Nephron progenitor cell (in vitro differentiated cells): ENCODE data around the gene PHACTR1.

Source experiments
- DNase-seq: peaks from one replicate; pipeline ENCODE4 v3.0.0; 2021
- H3K27ac Mint-ChIP-seq: 2 replicates; pipeline ENCODE4 v1.8.0; 2021; ENCODE audit warnings: mild to moderate bottlenecking, moderate library complexity, mixed read lengths
- H3K27me3 Mint-ChIP-seq: 2 replicates; pipeline ENCODE4 v1.8.0; 2021; ENCODE audit warnings: mild to moderate bottlenecking, low read depth, mixed read lengths; ENCODE audit not compliant: poor library complexity
- H3K36me3 Mint-ChIP-seq: 2 replicates; pipeline ENCODE4 v1.8.0; 2021; ENCODE audit warnings: low read depth, mixed read lengths
- H3K4me1 Mint-ChIP-seq: 2 replicates; pipeline ENCODE4 v1.8.0; 2021; ENCODE audit warnings: mixed read lengths
- H3K4me3 Mint-ChIP-seq: 2 replicates; pipeline ENCODE4 v1.8.0; 2021; ENCODE audit warnings: mild to moderate bottlenecking, moderate library complexity, mixed read lengths
- H3K9me3 Mint-ChIP-seq: 2 replicates; pipeline ENCODE4 v1.8.0; 2021; ENCODE audit warnings: mild to moderate bottlenecking, moderate library complexity, mixed read lengths
- TF ChIP-seq, protein P1 (sequence below): fragments of 200-600 bp; sonication (generic); IDR thresholded peaks from 2 replicates; pipeline ENCODE4 v1.5.0; 2021; ENCODE audit warnings: antibody characterized with exemption

PHACTR1 gene

DNA sequence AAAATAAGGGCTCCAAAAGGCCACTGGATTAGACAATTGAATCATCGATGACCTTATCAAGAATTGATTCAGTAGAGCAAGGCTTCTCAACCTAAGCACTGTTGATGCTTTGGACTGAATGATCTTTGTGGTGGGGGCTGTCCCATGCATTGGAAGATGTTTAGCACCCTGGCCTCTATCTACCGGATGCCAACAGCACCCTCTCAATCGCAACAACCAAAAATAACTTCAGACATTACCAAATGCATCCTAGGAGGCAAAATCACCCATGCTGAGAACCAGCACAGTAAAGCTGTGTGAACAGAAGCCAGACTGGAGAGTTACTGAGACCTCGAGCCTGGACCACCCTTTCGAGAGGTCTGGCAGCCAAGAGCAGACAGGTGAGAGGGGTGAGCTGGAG is 544.3 kb downstream of the PHACTR1 start:
- peaks cover 15% of the 10 kb centered on the region for H3K36me3 Mint-ChIP-seq
- H3K27ac Mint-ChIP-seq = no peak overlapping the region
- no peak for DNase-seq
- H3K27me3 Mint-ChIP-seq = peaks cover 7% of the 10 kb centered on the region
- H3K9me3 Mint-ChIP-seq = peaks cover 9% of the 10 kb centered on the region
- no peaks in the 10 kb centered on the region for H3K4me1 Mint-ChIP-seq
- no peak overlapping the region for H3K4me3 Mint-ChIP-seq
- TF ChIP-seq, protein P1, sequence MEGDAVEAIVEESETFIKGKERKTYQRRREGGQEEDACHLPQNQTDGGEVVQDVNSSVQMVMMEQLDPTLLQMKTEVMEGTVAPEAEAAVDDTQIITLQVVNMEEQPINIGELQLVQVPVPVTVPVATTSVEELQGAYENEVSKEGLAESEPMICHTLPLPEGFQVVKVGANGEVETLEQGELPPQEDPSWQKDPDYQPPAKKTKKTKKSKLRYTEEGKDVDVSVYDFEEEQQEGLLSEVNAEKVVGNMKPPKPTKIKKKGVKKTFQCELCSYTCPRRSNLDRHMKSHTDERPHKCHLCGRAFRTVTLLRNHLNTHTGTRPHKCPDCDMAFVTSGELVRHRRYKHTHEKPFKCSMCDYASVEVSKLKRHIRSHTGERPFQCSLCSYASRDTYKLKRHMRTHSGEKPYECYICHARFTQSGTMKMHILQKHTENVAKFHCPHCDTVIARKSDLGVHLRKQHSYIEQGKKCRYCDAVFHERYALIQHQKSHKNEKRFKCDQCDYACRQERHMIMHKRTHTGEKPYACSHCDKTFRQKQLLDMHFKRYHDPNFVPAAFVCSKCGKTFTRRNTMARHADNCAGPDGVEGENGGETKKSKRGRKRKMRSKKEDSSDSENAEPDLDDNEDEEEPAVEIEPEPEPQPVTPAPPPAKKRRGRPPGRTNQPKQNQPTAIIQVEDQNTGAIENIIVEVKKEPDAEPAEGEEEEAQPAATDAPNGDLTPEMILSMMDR = no peak

DNA sequence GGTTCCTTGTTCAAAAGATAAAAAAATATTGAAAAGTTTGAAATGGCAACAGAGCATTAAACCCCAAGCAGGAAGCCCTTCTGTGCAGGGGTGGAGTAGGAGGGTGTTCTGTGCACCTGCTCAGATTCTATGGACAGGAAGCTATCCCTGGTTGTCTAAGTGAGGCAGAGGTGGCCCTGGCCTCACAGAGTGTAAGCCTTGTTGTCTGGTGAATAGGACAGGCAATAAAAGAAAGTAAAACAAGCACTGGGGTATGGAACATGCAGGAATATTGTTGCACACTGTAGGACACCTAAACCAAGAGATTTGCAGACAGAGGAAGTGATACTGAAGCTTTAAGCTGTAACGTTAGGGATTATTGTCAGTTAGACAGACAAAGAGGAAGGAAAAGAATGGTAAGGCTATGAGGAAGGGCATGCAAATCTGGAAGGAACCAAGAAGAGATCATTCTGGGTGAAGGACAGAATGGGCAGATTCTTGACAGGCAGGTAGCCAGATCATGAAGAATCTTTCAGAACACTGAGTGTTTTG is 545.0 kb downstream of the PHACTR1 start:
- no peak for DNase-seq
- H3K36me3 Mint-ChIP-seq = peaks cover 20% of the 10 kb centered on the region
- peaks cover 12% of the 10 kb centered on the region for H3K9me3 Mint-ChIP-seq
- no peak overlapping the region for H3K27ac Mint-ChIP-seq
- peaks cover 7% of the 10 kb centered on the region for H3K27me3 Mint-ChIP-seq
- no peaks in the 10 kb centered on the region for H3K4me1 Mint-ChIP-seq
- no peak overlapping the region for H3K4me3 Mint-ChIP-seq
- TF ChIP-seq, protein P1 = no peak

DNA sequence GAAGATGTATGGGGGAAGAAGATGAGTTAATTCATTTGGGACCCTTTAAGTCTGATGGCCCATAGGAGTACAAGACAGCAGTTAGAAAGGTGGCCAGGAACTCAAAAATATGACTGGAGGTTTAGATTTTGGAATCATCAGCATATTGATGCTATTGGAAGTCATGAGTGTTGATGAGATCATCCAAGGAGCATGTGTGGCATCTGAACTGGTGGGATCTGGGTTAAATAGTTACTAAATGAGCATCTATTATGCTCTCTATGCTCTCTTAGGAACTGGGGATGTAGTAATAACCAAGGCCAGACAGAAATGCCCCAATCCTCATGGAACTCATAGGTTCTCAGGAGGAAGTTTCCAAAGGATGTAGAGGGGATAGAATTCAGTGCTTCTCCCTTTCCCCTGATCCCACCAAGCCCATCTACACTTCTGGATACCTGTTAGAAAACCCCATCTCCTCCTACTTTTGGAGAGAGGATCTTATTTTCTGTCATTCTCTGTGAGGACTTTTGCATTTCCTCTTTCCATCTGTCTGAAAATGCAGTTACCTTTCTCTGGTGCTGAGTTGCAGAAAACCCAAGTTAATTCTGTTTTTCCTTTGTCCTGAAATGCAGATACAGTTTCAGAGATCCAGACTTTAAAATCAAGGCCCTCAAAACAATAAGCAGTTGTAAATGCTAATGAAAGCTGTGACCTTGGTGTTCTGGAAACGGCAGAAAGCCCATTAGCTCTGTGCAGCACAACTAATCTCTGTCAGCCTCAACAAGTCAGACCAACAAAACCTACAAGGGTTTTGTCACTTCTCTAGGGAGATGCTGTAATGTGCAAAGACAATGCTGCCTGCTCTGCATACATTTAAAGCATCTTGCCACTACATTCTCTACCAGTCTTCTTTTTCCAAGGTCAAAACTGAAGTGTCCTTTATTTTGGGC is 546.0 kb downstream of the PHACTR1 start:
- Mint-ChIP-seq H3K27ac (no peak overlapping the region), H3K4me3 (no peak overlapping the region), H3K4me1 (no peaks in the 10 kb centered on the region), H3K9me3 (peaks cover 14% of the 10 kb centered on the region), H3K27me3 (peaks cover 8% of the 10 kb centered on the region), H3K36me3 (peaks cover 23% of the 10 kb centered on the region)
- TF ChIP-seq, protein P1 = no peak
- no peak for DNase-seq

DNA sequence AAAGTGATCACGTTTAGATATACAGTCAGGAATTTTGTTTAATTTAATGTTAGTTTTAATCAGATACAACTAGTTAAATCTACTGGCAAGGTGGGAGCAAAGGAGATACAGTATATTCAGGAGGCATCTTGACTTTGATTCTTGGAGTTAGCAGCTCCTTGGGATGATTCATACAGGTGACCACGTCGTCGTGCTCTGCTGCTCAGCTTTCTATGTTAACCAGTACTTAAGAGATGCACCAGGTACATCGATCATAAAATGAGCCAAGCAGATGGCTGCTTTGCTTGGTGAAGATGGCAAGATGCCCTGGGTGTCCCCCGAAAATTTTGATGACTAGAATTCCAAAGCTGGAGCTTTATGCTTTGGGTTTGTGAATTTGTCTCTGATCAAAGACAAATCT is 547.1 kb downstream of the PHACTR1 start:
- H3K36me3 Mint-ChIP-seq = peaks cover 21% of the 10 kb centered on the region
- H3K4me1 Mint-ChIP-seq = no peaks in the 10 kb centered on the region
- TF ChIP-seq, protein P1 = no peak
- DNase-seq = no peak
- peaks cover 14% of the 10 kb centered on the region for H3K9me3 Mint-ChIP-seq
- no peak overlapping the region for H3K4me3 Mint-ChIP-seq
- no peak overlapping the region for H3K27ac Mint-ChIP-seq
- H3K27me3 Mint-ChIP-seq = peaks cover 13% of the 10 kb centered on the region

DNA sequence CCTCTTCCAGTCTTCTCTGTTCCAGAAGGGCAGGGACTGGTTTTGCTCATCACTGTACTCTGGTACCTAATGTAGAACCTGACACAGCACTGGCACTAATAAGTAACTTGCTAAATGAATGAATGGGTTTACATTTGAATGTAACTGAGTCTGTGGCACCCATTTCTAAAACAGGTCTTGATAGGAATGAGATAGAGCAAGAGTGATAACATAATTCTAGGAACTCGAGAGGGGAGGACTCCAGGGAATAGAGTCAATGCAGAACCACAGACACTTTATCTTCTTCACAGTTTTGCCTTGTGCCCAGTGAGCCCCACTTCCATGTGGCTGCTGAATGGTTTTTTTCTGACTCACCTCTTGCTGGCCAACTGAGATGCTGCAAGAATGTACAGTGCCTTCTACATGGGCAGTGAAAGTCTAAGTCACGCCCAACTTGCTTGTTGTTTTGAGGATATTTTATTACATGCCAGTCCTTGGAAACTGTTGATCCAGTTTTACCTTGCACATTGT is 550.6 kb downstream of the PHACTR1 start:
- Mint-ChIP-seq H3K9me3 (peaks cover 14% of the 10 kb centered on the region), H3K4me1 (peaks cover 16% of the 10 kb centered on the region), H3K36me3 (peaks cover 24% of the 10 kb centered on the region), H3K27me3 (peaks cover 8% of the 10 kb centered on the region), H3K27ac (no peak overlapping the region), H3K4me3 (no peak overlapping the region)
- TF ChIP-seq, protein P1 = no peak
- no peak for DNase-seq
